Hippocampal formation (tissue), 2 donors: Measurements from ENCODE around the gene SLC12A6.
"Not testable (repeated sequence)": the region's sequence is repeated elsewhere in the genome, so short reads cannot be mapped to it uniquely, and the experiment has no call there.

Source experiments
- DNase-seq, 2 donors: peaks; one replicate each; lab custom pipeline; 2025; lab: John Stamatoyannopoulos, UW

The SLC12A6 gene

DNA sequence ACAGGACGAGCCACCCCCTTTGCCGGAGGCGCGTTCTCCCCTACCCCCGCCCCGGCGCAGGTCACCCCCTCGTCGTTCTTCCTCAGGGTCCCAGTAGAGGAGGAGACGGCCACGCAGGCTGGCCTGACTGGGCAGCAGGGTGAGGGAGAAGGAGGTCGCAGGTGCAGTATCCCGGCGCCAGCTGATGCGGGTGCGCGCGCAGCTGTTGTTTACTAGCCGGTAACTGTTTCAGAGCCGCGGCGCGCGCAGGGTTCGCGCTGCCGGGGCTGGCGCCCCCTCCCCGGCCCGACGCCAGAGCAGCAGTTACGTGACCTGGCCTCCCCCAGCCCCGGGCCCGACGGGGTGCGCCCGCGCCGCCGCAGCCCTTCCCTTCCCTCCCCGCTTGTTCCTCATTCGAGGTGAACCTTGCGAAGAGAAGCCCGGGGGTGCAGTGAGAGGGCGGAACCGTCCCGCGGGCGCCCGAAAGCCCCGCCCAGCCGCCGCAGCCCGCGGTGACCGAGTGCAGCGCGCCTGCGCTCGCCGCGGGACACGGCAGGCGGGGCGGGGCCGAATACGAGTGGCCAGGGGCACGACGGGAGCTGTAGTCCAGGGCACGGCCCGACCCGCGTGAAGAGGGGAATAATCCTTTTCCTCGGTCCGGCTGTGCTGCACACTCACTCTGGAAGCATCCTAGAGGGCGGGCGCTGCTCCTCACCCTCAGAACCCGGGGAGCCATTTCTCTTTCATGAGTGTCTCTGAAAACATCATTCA lies at the start of gene SLC12A6:
Gene SLC12A6, minus strand, starts transcription at position 225 of the 750 bp plus-strand sequence. CDS start 1,101 bp downstream, outside the sequence.
- DNase-seq = peak; percentile 86 to 92

GRCh38 chr15:34381829-34382521 lies 44.4 kb upstream of the SLC12A6 start:
- not testable (repeated sequence) for DNase-seq

DNA sequence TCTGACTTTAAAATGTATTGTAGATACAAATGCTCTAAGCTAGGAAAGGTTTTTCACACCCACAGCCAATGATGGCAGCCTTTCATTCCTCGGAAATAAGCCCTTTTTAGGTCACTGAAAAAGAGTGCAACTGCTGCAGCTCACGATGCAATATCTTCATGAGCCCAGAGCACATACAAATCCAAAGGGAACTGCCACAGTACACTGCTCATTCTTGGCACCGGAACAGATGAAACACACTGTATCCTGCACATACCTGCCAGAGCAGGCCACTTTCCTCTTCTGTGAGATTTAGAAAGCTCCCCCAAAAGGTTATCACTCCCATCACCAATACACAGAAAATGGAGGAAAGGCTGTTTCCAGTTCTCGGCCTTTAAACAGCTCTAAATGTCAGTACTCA lies 42.9 kb upstream of the SLC12A6 start:
- DNase-seq = not testable (repeated sequence)

GRCh38 chr15:34376856-34377255 lies 39.3 kb upstream of the SLC12A6 start:
- no peak for DNase-seq

DNA sequence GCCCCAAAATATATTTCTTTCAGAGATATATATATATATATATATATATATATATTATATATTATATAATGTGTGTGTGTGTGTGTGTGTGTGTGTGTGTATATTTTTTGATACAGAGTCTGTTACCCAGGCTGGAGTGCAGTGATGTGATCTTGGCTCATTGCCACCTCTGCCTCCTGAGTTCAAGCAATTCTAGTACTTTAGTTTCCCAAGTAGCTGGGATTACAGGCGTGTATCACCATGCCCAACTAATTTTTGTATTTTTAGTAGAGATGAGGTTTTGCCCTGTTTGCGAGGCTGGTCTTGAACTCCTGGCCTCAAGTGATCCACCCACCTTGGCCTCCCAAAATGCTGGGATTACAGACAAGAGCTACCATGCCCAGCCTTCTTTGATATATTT lies 38.0 kb upstream of the SLC12A6 start:
- DNase-seq = not testable (repeated sequence)

- DNase-seq = no peak
Observed at GRCh38 chr15:34374816-34375215, 37.2 kb upstream of the SLC12A6 start.

- no peak for DNase-seq
Observed at GRCh38 chr15:34373951-34374350, 36.4 kb upstream of the SLC12A6 start.

- no peak for DNase-seq
Observed at GRCh38 chr15:34370643-34371042, 33.1 kb upstream of the SLC12A6 start.

GRCh38 chr15:34370129-34370528 lies 32.5 kb upstream of the SLC12A6 start:
- no peak for DNase-seq

DNA sequence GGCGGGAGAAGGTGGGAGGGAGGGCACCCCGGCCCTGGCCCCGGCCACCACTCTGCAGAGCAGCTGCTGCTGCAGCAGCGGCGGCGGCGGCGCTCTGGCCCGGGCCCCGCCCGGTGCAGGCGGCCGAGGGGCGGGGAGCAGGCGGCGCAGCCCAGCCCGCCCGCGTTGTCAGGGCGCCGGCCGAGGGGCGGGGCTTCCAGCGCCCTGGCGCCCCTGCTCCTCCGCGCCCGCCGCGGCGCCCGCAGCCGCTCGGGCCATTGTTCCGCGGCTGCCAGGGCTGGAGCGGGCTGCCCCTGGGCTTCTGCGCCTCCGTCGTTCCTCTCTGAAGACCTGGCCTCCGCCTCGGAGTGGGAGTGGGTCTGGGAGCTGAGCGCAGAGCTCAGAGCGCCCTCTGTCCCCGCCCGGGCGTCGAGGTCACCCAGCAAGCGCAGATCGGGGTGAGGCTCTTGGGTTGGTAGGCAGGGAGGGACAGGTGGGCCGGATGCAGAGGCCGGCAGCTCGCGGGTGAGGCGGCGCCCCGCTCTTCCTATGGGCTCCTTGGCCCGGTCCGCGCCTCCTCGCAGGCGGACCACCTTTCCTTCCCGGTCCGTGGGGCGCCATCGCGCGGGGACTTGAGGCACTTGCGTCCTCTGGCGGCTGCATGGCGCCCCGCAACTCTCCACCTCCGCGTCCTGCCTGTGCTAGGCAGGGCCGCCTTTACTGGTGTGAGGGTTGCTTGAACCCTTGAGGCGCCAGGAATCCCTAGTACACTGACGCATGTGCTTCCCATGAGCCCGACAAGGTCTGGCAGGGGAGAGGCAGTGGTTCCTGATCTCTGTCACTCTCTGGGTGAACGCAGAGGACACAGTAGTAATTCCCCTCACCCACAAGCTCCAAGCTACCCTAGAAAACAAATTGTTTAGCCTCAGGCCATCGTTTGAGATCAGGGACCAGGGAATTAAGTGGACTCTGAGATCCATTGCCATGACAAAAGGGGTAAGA lies 29.8 kb upstream of the SLC12A6 start, which contains the start of gene LPCAT4:
Gene LPCAT4, minus strand, starts transcription at position 96 of the 981 bp plus-strand sequence. CDS start 96 bp downstream, outside the sequence.
- DNase-seq = peak; percentile 78 to 85

DNA sequence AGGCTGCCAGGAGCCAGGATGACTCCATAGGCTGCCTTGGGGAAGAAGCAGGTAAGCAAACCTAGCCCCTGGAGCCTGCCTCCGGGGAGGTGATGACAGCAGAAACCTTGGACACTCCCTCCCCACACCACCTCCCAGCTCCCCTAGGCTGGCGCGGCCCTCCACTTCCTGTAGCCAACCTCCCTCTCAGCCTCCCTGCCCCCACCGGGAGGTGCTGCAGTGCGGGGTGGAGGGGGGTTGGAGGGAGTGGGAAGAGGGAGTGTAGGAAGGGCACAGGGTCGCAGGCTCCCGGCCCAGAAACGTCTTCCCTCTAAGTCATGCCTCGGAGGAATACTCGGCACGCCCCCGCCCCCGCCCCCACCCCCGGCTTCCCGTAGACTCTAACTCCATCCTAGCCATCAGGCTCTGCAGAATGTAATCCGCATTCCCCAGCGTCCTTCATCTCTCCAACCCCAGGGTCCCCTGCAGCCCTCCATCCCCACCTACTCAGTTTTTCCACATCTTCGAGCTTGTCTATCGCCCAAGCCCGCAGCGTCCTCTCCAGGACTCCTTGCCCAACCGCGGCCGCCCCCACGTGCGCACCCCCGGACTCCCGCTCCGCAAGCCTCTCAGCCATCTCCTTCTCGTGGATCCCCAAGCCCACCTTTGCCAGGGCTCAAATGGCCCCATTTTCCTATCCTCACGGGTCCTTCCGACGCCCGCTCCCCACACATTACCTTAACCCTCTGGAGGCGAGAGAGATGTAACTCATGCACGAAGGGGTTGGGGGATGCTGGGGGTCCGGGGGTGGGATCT lies 28.9 kb upstream of the SLC12A6 start:
- DNase-seq = peak; percentile 4 to 35

DNA sequence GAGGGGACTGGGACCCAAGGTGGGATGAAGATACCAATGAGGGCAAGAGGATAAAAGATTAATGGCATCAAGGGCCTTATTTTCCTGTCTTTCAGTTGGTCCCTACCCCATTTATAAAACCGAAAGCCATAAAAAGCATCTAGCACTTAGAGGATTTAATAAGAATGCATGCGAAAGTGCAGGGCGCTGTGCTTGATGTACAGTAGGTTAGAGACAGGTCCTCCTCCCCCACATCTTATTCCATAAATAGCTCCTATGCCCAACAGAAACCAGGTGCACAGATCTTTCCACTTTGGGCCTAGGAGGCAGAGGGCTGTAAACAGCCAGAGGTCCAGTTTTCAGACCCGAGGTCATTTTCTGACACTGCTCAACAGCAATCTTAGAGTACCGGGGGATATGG lies 28.3 kb upstream of the SLC12A6 start:
- no peak for DNase-seq

- DNase-seq = no peak
Observed at GRCh38 chr15:34365091-34365825, 27.7 kb upstream of the SLC12A6 start.

DNA sequence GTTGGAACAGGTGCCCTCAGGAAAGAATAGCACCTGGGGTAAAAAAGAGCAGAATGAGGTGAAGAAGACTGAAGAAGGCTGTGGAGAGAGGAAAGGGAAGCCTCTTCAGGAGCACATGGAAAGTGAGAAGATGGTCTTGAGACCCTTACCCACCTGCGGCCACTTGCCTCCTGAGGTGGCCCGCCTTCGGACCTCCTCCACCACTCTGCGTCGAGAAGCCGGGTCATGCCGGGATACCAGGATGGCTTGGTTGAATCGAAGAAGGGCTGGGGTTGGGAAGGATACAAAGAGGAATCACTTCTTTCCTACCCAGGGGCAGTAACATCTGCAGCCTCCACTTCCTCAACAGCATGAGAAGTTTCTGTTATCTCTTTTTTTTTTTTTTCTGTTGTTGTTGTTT lies 26.5 kb upstream of the SLC12A6 start:
- no peak for DNase-seq

DNA sequence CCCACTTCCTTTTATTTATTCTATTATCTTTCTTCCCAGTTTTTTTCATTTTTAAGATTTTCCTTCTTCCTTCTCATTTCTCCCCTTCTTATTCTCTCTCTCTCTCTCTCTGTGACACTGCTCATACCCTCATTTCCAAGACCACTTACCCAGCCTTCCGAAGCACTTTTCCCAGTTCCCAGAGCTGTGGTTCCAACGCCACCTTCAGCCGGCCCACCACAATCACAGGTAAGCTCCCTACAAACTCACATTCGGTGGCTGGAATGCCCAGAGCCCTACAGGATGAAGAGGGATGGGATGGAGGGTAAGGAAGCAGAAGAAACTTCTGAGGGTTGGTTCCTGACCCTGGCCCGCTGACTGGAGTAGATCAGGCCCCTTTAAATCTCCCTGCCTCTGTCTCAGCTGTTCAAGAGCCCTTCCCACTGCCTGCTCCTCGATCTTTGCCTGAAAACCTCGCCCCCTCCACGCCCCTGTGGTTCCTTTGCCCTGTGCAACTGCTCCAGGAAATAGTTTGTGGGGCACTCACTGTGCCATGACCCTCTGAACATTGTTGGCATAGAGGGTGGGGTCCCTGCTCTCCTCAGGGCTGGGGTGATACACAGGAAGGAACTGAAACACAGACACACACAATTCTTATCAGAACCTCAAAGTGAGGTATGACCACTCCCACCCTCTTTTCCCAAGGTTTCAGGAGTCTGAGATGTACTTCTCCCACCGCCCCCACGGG lies 24.6 kb upstream of the SLC12A6 start:
- DNase-seq = no peak

DNA sequence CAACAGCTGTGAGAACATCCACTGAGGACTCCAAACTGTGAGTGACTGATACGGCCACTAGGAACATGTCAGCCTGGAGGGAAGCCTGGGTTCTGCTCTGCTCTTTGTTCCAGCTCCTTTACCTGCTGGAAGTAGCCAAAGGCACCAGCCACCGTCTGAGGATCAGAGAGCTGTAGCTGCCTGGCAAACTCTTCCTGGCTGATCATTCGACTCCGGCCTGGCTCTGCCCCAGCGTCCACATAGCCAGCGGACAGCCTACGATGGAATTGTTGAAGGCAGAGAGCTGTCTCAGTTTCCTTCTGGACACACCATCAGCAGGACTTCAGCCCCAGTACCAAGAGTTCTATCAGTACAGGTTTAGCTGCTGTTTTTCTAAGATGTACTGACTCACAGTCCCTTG lies 23.7 kb upstream of the SLC12A6 start:
- no peak for DNase-seq

DNA sequence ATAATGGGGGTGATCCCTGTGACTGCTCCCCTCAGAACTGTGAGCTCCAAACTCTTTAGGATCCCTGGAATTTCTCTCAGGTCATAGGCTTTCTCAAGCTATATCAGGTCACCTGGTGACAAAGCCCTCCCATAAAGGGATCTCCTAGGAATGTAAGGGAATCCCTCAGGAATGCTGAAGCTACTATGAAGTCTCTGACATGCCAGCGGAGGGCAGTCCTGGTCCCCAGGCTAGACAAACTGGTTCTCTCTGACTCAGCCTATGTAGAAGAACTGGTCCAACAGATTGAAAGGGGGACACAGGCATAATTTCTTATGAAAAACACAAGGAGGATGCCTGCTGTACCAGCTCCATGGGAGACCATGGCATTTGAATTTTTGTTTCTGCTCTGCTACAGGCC lies 22.7 kb upstream of the SLC12A6 start:
- no peak for DNase-seq

- no peak for DNase-seq
Observed at GRCh38 chr15:34359416-34359815, 21.8 kb upstream of the SLC12A6 start.

DNA sequence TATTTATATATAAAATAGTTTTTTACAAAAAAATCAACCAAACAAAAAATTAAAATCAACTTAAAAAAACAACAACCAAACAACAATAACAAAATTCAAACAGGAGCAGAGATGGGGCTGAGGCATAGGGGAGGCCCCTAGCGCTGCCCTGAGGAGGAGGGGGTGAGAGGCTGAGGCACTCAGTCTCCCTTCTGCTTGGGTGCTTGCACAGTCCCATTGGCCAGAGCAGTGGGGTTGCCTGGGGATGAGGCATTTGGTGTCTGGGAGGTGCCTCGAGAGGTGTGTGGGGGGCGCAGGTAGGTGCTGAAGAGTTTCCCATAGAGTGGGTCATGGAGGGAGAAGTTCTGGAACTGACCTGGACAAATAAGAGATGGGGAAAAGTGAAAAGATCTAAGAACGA lies 21.4 kb upstream of the SLC12A6 start:
- DNase-seq = no peak

DNA sequence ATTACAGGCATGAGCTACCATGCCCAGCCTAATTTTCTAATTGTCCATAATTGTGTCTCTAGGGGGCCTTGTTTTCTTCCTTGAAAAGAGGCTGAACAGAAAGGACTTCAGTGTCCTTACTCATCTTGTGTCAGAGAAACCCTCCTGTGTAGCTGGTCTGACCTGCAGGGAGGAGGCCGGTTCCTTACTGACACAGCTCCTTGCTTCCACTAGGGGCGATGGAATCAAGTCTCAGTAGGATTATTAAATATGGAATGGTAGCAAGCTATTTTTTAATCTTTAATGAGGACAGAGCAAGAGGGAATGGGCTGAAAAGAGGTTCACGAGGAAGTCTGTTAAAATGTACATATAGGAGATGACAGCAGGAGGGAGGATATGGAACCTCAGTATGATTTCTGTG lies 20.8 kb upstream of the SLC12A6 start:
- DNase-seq = no peak
